HCT116 (cell line): ENCODE measurements around the gene PRKAG2. TPM values are rescaled to one million over a fixed set of nuclear protein-coding genes. Genes with fewer than 3 reads are reported as not detected.

Source experiments
- ATAC-seq: fragments of 200-7000 bp; cut with Tn5 transposase; 2 replicates; pipeline ENCODE4 v1.9.1; 2020; ENCODE audit warnings: mild to moderate bottlenecking, moderate library complexity
- BruUV-seq: library from RNA; stranded (reverse); fragments of 400-500 nt; replicated peaks from 2 replicates; lab custom pipeline; 2021; lab: Mats Ljungman, UMichigan
- CTCF ChIA-PET: fragments of 300-600 bp; sonication (Branson Sonifier 250); formaldehyde crosslinking; loops from one replicate; lab custom pipeline; 2021; ENCODE audit warnings: antibody characterized with exemption; lab: Charles Lee
- POLR2A ChIA-PET: fragments of 300-600, 350-600 bp; sonication (Branson Sonifier 250); formaldehyde crosslinking; loops from one replicate; lab custom pipeline; 2021; ENCODE audit warnings: antibody characterized with exemption; lab: Charles Lee
- RAD21 ChIA-PET, 2 experiments: fragments of 300-600 bp; sonication (Branson Sonifier 250); formaldehyde crosslinking; loops; one replicate each; lab custom pipeline; 2023; ENCODE audit warnings: low total read pairs in 2 of 2; ENCODE audit not compliant: uncharacterized antibody in 2 of 2, unreplicated experiment in 2 of 2, low non-redundant PET in 1 of 2; lab: Charles Lee
- DNase-seq: peaks from one replicate; pipeline ENCODE4 v3.0.0-alpha.2; 2010; ENCODE audit warnings: low read depth, low spot score
- H2AFZ ChIP-seq: fragments of 200-600 bp; shearing (Covaris generic), sonication (generic); 2 replicates; pipeline ENCODE4 v1.6.1; 2017; ENCODE audit warnings: low read depth, mixed run types, mixed read lengths, antibody characterized with exemption, low read length; ENCODE audit not compliant: poor library complexity, severe bottlenecking
- H3K27ac ChIP-seq: 2 replicates; pipeline ENCODE4 v1.5.1; 2012; ENCODE audit warnings: low read depth, low read length
- H3K27me3 ChIP-seq: fragments of 200-600 bp; sonication (generic); 2 replicates; pipeline ENCODE4 v1.6.1; 2016; ENCODE audit warnings: mixed run types, low read length, mixed read lengths; ENCODE audit not compliant: insufficient read depth
- H3K36me3 ChIP-seq, 2 experiments: fragments of 200-500 bp in 1 of 2; fragments of 200-600 bp in 1 of 2; sonication (Bioruptor generic) in 1 of 2; sonication (generic) in 1 of 2; 2 replicates each; pipeline versions ENCODE4 v1.5.1 to v1.6.1; 2014 to 2016; ENCODE audit warnings: low read length in 2 of 2, inconsistent platforms in 1 of 2, mixed read lengths in 1 of 2, mixed run types in 1 of 2; ENCODE audit not compliant: insufficient read depth in 2 of 2, control insufficient read depth in 1 of 2
- H3K4me1 ChIP-seq, 2 experiments: fragments of 200-600 bp in 1 of 2; sonication (generic) in 1 of 2; 2 replicates each; pipeline versions ENCODE4 v1.5.1 to v1.6.1; 2012 to 2017; ENCODE audit warnings: low read length in 2 of 2, inconsistent platforms in 1 of 2, mild to moderate bottlenecking in 1 of 2, mixed read lengths in 1 of 2, mixed run types in 1 of 2, moderate library complexity in 1 of 2; ENCODE audit not compliant: insufficient read depth in 2 of 2, control insufficient read depth in 1 of 2
- H3K4me2 ChIP-seq: fragments of 200-600 bp; sonication (generic); 2 replicates; pipeline ENCODE4 v1.6.1; 2017; ENCODE audit warnings: mixed run types, low read length, mixed read lengths
- H3K4me3 ChIP-seq, 2 experiments: fragments of 200-600 bp in 1 of 2; sonication (generic) in 1 of 2; replicated peaks in 1 of 2; 2 replicates each; pipeline ENCODE4 v1.5.1; 2011 to 2016; ENCODE audit warnings: low read length in 2 of 2, control low read depth in 1 of 2, low read depth in 1 of 2, mild to moderate bottlenecking in 1 of 2, mixed read lengths in 1 of 2, mixed run types in 1 of 2
- H3K79me2 ChIP-seq: fragments of 200-600 bp; sonication (generic); 2 replicates; pipeline ENCODE4 v1.6.1; 2017; ENCODE audit warnings: mild to moderate bottlenecking, mixed run types, low read length, moderate library complexity, mixed read lengths; ENCODE audit not compliant: insufficient read depth
- H3K9ac ChIP-seq: fragments of 200-600 bp; sonication (generic); 2 replicates; pipeline ENCODE4 v1.6.1; 2016; ENCODE audit warnings: low read length, mixed read lengths
- H3K9me2 ChIP-seq: fragments of 200-600 bp; sonication (generic), shearing (Covaris generic); 2 replicates; pipeline ENCODE4 v1.6.1; 2017; ENCODE audit warnings: mixed run types, mild to moderate bottlenecking, moderate library complexity; ENCODE audit not compliant: insufficient read depth
- H3K9me3 ChIP-seq, 2 experiments: fragments of 200-500 bp in 1 of 2; fragments of 200-600 bp in 1 of 2; sonication (Bioruptor generic) in 1 of 2; sonication (generic) in 1 of 2; 2 replicates each; pipeline ENCODE4 v1.6.1; 2014 to 2017; ENCODE audit warnings: low read length in 2 of 2, mixed read lengths in 2 of 2, inconsistent platforms in 1 of 2, low read depth in 1 of 2, mild to moderate bottlenecking in 1 of 2, mixed run types in 1 of 2, moderate library complexity in 1 of 2; ENCODE audit not compliant: control insufficient read depth in 1 of 2, insufficient read depth in 1 of 2
- H4K20me1 ChIP-seq: fragments of 200-600 bp; sonication (generic), shearing (Covaris generic); 2 replicates; pipeline ENCODE4 v1.6.1; 2017; ENCODE audit warnings: mixed run types, mild to moderate bottlenecking, moderate library complexity; ENCODE audit not compliant: insufficient read depth
- CBX3 ChIP-seq: IDR thresholded peaks from 2 replicates; pipeline ENCODE4 v1.6.1; 2012; ENCODE audit warnings: low read depth
- FOSL1 ChIP-seq: IDR thresholded peaks from 2 replicates; pipeline ENCODE4 v1.6.1; 2012; ENCODE audit warnings: low read depth
- SP1 ChIP-seq: IDR thresholded peaks from 2 replicates; pipeline ENCODE4 v1.6.1; 2012; ENCODE audit warnings: low read depth
- TCF7L2 ChIP-seq: IDR thresholded peaks from 2 replicates; pipeline ENCODE4 v1.7.0; 2011; ENCODE audit warnings: borderline replicate concordance, inconsistent platforms; ENCODE audit not compliant: insufficient read depth, insufficient read length; ENCODE audit errors: extremely low read depth
- intact Hi-C: fragments of 100-400 bp; cut with micrococcal nuclease; formaldehyde crosslinking; loops from 2 replicates; pipeline ENCODE4 v1.10.0; 2022
- total RNA-seq: library from RNA; stranded (reverse); gene quantifications from one replicate; pipeline ENCODE4 v1.2.1, GENCODE V29; 2021; ENCODE audit not compliant: unreplicated experiment
- TF ChIP-seq, protein P1 (sequence below): IDR thresholded peaks from 2 replicates; pipeline ENCODE4 v1.6.1; 2011; ENCODE audit warnings: mild to moderate bottlenecking, low read length, moderate library complexity; ENCODE audit not compliant: insufficient replicate concordance; ENCODE audit errors: extremely low read depth
- TF ChIP-seq, protein P2 (sequence below), 3 experiments: fragments of 200-600 bp in 1 of 3; sonication (generic) in 1 of 3; IDR thresholded peaks in 2 of 3; conservative IDR thresholded peaks in 1 of 3; 2 replicates each; pipeline ENCODE4 v1.5.1; 2012 to 2017; ENCODE audit warnings: low read depth in 2 of 3, low read length in 2 of 3, antibody characterized with exemption in 1 of 3, borderline replicate concordance in 1 of 3, control low read depth in 1 of 3, mild to moderate bottlenecking in 1 of 3, mixed read lengths in 1 of 3, mixed run types in 1 of 3, moderate library complexity in 1 of 3; ENCODE audit not compliant: insufficient read depth in 1 of 3

Gene PRKAG2
- total RNA-seq, 1 experiment from 2014 or later: 23.6 TPM

DNA sequence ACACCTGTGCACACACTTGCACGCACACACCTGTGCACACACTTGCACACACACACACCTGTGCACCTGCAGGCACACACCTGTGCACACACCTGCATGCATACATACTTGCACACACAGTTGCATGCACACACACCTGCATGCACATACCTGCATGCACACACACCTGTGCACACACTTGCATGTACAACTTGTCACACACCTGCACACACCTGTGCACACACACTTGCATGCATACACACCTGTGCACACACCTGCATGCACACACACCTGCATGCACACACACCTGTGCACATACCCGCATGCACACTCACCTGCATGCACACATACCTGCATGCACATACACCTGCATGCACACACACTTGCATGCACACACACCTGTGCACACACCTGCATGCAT is 207.2 kb downstream of the PRKAG2 start:
- BruUV-seq: no TSS peak
- H3K27me3 ChIP-seq: no peaks in the 10 kb centered on the region
- TF ChIP-seq TCF7L2 (no peak), SP1 (no peak), FOSL1 (no peak), CBX3 (no peak)
- TF ChIP-seq, protein P1, sequence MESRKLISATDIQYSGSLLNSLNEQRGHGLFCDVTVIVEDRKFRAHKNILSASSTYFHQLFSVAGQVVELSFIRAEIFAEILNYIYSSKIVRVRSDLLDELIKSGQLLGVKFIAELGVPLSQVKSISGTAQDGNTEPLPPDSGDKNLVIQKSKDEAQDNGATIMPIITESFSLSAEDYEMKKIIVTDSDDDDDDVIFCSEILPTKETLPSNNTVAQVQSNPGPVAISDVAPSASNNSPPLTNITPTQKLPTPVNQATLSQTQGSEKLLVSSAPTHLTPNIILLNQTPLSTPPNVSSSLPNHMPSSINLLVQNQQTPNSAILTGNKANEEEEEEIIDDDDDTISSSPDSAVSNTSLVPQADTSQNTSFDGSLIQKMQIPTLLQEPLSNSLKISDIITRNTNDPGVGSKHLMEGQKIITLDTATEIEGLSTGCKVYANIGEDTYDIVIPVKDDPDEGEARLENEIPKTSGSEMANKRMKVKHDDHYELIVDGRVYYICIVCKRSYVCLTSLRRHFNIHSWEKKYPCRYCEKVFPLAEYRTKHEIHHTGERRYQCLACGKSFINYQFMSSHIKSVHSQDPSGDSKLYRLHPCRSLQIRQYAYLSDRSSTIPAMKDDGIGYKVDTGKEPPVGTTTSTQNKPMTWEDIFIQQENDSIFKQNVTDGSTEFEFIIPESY: no peak
- TF ChIP-seq, protein P2, sequence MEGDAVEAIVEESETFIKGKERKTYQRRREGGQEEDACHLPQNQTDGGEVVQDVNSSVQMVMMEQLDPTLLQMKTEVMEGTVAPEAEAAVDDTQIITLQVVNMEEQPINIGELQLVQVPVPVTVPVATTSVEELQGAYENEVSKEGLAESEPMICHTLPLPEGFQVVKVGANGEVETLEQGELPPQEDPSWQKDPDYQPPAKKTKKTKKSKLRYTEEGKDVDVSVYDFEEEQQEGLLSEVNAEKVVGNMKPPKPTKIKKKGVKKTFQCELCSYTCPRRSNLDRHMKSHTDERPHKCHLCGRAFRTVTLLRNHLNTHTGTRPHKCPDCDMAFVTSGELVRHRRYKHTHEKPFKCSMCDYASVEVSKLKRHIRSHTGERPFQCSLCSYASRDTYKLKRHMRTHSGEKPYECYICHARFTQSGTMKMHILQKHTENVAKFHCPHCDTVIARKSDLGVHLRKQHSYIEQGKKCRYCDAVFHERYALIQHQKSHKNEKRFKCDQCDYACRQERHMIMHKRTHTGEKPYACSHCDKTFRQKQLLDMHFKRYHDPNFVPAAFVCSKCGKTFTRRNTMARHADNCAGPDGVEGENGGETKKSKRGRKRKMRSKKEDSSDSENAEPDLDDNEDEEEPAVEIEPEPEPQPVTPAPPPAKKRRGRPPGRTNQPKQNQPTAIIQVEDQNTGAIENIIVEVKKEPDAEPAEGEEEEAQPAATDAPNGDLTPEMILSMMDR (IDR thresholded peaks at IDR 0.05 in 2 of 3, conservative IDR thresholded peaks at IDR 0.05 in 1 of 3; ENCODE audit: borderline replicate concordance in 1 of 3, insufficient read depth in 1 of 3, low read depth in 2 of 3, low read length in 2 of 3): no peak
- H3K9me2 ChIP-seq: no peaks in the 10 kb centered on the region
- no peak overlapping the region for H3K27ac ChIP-seq
- no peaks in the 10 kb centered on the region for H3K36me3 ChIP-seq
- no peaks in the 10 kb centered on the region for H3K9me3 ChIP-seq
- no peaks in the 10 kb centered on the region for H4K20me1 ChIP-seq
- no peaks in the 10 kb centered on the region for H3K79me2 ChIP-seq
- DNase-seq: no peak
- ChIA-PET POLR2A (no interaction called here), RAD21 (no interaction called here), CTCF (no interaction called here)
- intact Hi-C loops: no loop called here
- H3K4me3 ChIP-seq: no peak overlapping the region
- ATAC-seq: no peak
- no peak overlapping the region for H3K9ac ChIP-seq
- no peak overlapping the region for H2AFZ ChIP-seq
- no peak overlapping the region for H3K4me2 ChIP-seq
- H3K4me1 ChIP-seq: no peaks in the 10 kb centered on the region
